ENCODE data around the gene DUOX1. TPM values are rescaled to one million over a fixed set of nuclear protein-coding genes. Genes with fewer than 3 reads are reported as not detected.

The DUOX1 gene
- total RNA-seq, 1 experiment from 2014 or later = 19.6 TPM

GRCh38 chr15:45120081-45120972 lies 9.5 kb upstream of the DUOX1 start:
- CTCF ChIA-PET = interaction anchor here (0.9 to 1.3 kb wide), 2 partner anchors 10 to 43 kb away, joined by 3 to 4 read pairs; partner anchors contain the start of genes DUOX1 and DUOXA1
- H3K9me3 ChIP-seq (ENCODE audit: control insufficient read depth in 1 of 2, insufficient read depth in 1 of 2, low read depth in 1 of 2, low read length in 2 of 2) = no peaks in the 10 kb centered on the region

More at GRCh38 chr15:45120081-45120972, 9.5 kb upstream of the DUOX1 start:
- Histone ChIP-seq H2AFZ (ENCODE audit: low read depth, low read length, poor library complexity, severe bottlenecking) (no peak overlapping the region), H3K4me3 (replicated peaks in 1 of 2; ENCODE audit: low read depth in 1 of 2, low read length in 2 of 2) (no peak overlapping the region), H4K20me1 (ENCODE audit: insufficient read depth) (no peaks in the 10 kb centered on the region), H3K4me1 (ENCODE audit: control insufficient read depth in 1 of 2, insufficient read depth in 2 of 2, low read length in 2 of 2) (peaks cover 2 to 16% of the 10 kb centered on the region in 2 experiments; a peak in 3 of 4 replicates), H3K79me2 (ENCODE audit: insufficient read depth, low read length) (no peaks in the 10 kb centered on the region), H3K27me3 (ENCODE audit: insufficient read depth, low read length) (no peaks in the 10 kb centered on the region), H3K4me2 (ENCODE audit: low read length) (no peak overlapping the region), H3K9ac (ENCODE audit: low read length) (no peak overlapping the region), H3K36me3 (ENCODE audit: control insufficient read depth in 1 of 2, insufficient read depth in 2 of 2, low read length in 2 of 2) (no peaks in the 10 kb centered on the region), H3K27ac (ENCODE audit: low read depth, low read length) (no peak overlapping the region), H3K9me2 (ENCODE audit: insufficient read depth) (no peaks in the 10 kb centered on the region)
- DNase-seq (ENCODE audit: low read depth, low spot score) (no peak), ATAC-seq (no peak)
- BruUV-seq (replicated peaks) = no TSS peak
- TF ChIP-seq EGR1 (IDR thresholded peaks at IDR 0.05; ENCODE audit: low read depth) = no peak
- TF ChIP-seq ZFX (IDR thresholded peaks at IDR 0.05) = no peak
- TF ChIP-seq SIN3A (IDR thresholded peaks at IDR 0.05; ENCODE audit: low read depth) = no peak
- TF ChIP-seq RAD21 (IDR thresholded peaks at IDR 0.05; ENCODE audit: low read depth) = no peak
- TF ChIP-seq FOSL1 (IDR thresholded peaks at IDR 0.05; ENCODE audit: low read depth) = no peak
- TF ChIP-seq TCF7L2 (IDR thresholded peaks at IDR 0.05; ENCODE audit: borderline replicate concordance, extremely low read depth, insufficient read depth, insufficient read length) = no peak
- TF ChIP-seq CEBPB (IDR thresholded peaks at IDR 0.05; ENCODE audit: low read depth) = no peak
- TF ChIP-seq, protein P1, sequence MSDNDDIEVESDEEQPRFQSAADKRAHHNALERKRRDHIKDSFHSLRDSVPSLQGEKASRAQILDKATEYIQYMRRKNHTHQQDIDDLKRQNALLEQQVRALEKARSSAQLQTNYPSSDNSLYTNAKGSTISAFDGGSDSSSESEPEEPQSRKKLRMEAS (IDR thresholded peaks at IDR 0.05) = no peak
- no peak for TF ChIP-seq EZH2 (IDR thresholded peaks at IDR 0.05)
- TF ChIP-seq EZH2phosphoT487 (IDR thresholded peaks at IDR 0.05; ENCODE audit: borderline replicate concordance) = no peak
- no peak for TF ChIP-seq YY1 (IDR thresholded peaks at IDR 0.05; ENCODE audit: extremely low read depth, insufficient replicate concordance, low read depth, low read length)
- no peak for TF ChIP-seq JUND (IDR thresholded peaks at IDR 0.05)
- TF ChIP-seq ELF1 (IDR thresholded peaks at IDR 0.05; ENCODE audit: borderline replicate concordance, low read depth) = no peak
- no peak for TF ChIP-seq POLR2AphosphoS5 (IDR thresholded peaks at IDR 0.05; ENCODE audit: low read depth, low read length)
- TF ChIP-seq SP1 (IDR thresholded peaks at IDR 0.05; ENCODE audit: low read depth) = no peak
- TF ChIP-seq, protein P2, sequence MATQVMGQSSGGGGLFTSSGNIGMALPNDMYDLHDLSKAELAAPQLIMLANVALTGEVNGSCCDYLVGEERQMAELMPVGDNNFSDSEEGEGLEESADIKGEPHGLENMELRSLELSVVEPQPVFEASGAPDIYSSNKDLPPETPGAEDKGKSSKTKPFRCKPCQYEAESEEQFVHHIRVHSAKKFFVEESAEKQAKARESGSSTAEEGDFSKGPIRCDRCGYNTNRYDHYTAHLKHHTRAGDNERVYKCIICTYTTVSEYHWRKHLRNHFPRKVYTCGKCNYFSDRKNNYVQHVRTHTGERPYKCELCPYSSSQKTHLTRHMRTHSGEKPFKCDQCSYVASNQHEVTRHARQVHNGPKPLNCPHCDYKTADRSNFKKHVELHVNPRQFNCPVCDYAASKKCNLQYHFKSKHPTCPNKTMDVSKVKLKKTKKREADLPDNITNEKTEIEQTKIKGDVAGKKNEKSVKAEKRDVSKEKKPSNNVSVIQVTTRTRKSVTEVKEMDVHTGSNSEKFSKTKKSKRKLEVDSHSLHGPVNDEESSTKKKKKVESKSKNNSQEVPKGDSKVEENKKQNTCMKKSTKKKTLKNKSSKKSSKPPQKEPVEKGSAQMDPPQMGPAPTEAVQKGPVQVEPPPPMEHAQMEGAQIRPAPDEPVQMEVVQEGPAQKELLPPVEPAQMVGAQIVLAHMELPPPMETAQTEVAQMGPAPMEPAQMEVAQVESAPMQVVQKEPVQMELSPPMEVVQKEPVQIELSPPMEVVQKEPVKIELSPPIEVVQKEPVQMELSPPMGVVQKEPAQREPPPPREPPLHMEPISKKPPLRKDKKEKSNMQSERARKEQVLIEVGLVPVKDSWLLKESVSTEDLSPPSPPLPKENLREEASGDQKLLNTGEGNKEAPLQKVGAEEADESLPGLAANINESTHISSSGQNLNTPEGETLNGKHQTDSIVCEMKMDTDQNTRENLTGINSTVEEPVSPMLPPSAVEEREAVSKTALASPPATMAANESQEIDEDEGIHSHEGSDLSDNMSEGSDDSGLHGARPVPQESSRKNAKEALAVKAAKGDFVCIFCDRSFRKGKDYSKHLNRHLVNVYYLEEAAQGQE (IDR thresholded peaks at IDR 0.05; ENCODE audit: low read depth) = no peak
- TF ChIP-seq, protein P3, sequence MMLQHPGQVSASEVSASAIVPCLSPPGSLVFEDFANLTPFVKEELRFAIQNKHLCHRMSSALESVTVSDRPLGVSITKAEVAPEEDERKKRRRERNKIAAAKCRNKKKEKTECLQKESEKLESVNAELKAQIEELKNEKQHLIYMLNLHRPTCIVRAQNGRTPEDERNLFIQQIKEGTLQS (IDR thresholded peaks at IDR 0.05) = no peak
- TF ChIP-seq CBX3 (IDR thresholded peaks at IDR 0.05; ENCODE audit: low read depth) = no peak
- ChIA-PET RAD21 (ENCODE audit: low non-redundant PET in 1 of 2, low total read pairs in 2 of 2, uncharacterized antibody in 2 of 2, unreplicated experiment in 2 of 2) (no interaction called here), POLR2A (no interaction called here)
- intact Hi-C loops (cut with micrococcal nuclease) = loop anchor here (10.0 kb wide), 1 partner anchor 156 kb away; no protein-coding TSS in a partner anchor

All from HCT116 (cell line).